ENCODE results near the gene PRDM8.

PRDM8 gene

DNA sequence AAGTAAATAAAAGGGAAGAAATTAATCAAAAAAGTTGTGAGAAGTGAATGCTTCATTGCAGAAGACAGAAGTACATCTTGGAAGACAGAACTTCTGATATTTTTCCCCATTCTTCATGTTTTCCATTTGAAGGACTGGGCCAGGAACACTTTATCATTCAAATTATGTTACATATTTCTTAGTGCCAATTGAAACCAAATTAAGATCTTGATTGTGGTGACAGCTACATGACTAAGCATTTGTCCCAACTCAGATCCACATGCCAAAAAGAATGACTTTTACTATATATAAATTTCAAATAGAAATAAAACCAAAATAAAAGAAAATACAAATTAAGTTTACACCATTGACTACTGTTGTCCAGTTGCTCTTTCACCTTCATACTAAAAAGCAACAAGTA is 55.1 kb downstream of the PRDM8 start:
- TF ChIP-seq CTCF (IDR thresholded peaks at IDR 0.05; ENCODE audit: insufficient read depth, low read depth, low read length, missing control alignments): no peak
- DNase-seq (ENCODE audit: low read depth): no peak
- no peak overlapping the region for H3K4me3 ChIP-seq (ENCODE audit: low read depth, low read length)

- no peak overlapping the region for H3K4me3 ChIP-seq (ENCODE audit: low read depth, low read length)
- TF ChIP-seq CTCF (IDR thresholded peaks at IDR 0.05; ENCODE audit: insufficient read depth, low read depth, low read length, missing control alignments): no peak
- no peak for DNase-seq (ENCODE audit: low read depth)
These were observed 55.6 kb downstream of the PRDM8 start for GRCh38 chr4:80252953-80253352.

DNA sequence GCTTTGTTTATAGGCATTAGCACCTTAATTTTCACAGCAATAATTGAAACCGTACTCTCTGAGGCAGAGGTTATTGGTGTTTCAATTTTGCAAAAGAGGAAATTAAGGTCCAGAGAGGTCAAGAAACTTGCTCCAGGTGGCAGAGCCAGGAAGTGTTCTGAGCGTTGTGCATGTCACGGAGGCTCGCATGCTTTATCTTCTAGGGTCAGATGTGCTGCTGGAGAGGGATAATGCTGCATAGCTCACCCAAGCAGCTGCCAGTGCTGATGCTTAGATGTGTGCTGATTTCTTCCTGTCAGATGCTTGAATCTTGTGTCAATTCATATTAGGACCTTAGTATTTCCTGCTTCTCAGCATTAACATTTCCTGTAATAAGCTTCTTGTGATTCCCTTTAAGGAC is 56.2 kb downstream of the PRDM8 start:
- H3K4me3 ChIP-seq (ENCODE audit: low read depth, low read length): no peak overlapping the region
- no peak for TF ChIP-seq CTCF (IDR thresholded peaks at IDR 0.05; ENCODE audit: insufficient read depth, low read depth, low read length, missing control alignments)
- no peak for DNase-seq (ENCODE audit: low read depth)
